SK-N-MC (cell line): ENCODE measurements around the gene TBC1D22B.
"Not testable (repeated sequence)": the region's sequence is repeated elsewhere in the genome, so short reads cannot be mapped to it uniquely, and the experiment has no call there.

Source experiments
- DNase-seq: peaks from one replicate; pipeline ENCODE4 v3.0.0-alpha.2; 2011; ENCODE audit warnings: low read depth, low spot score
- H3K27ac ChIP-seq: fragments of 200-600 bp; sonication (generic); 2 replicates; pipeline ENCODE4 v1.5.1; 2016; ENCODE audit warnings: mixed run types
- H3K36me3 ChIP-seq: fragments of 200-600 bp; sonication (generic); 2 replicates; pipeline ENCODE4 v1.6.1; 2017; ENCODE audit warnings: antibody characterized with exemption, low read length, mixed read lengths; ENCODE audit not compliant: insufficient read depth
- H3K4me3 ChIP-seq: fragments of 200-600 bp; sonication (generic); 2 replicates; pipeline ENCODE4 v1.5.1; 2016
- H3K9ac ChIP-seq: fragments of 200-600 bp; sonication (generic); 2 replicates; pipeline ENCODE4 v1.8.0; 2017; ENCODE audit warnings: mixed run types, mixed read lengths; ENCODE audit not compliant: insufficient read length
- H3K9me3 ChIP-seq: fragments of 200-600 bp; sonication (generic); 2 replicates; pipeline ENCODE4 v1.6.1; 2017; ENCODE audit warnings: low read depth, mild to moderate bottlenecking, antibody characterized with exemption, low read length, moderate library complexity, mixed read lengths
- EZH2 ChIP-seq: fragments of 200-600 bp; sonication (generic); IDR thresholded peaks from one replicate; pipeline ENCODE4 v1.6.1; 2017; ENCODE audit warnings: antibody characterized with exemption
- FOXP2 ChIP-seq: optimal IDR thresholded peaks from 2 replicates; pipeline ENCODE3; 2011; ENCODE audit warnings: mild to moderate bottlenecking, moderate library complexity; ENCODE audit not compliant: insufficient read depth; ENCODE audit errors: extremely low read length, control extremely low read depth
- POLR2AphosphoS5 ChIP-seq: IDR thresholded peaks from 2 replicates; pipeline ENCODE4 v1.6.1; 2012; ENCODE audit warnings: mild to moderate bottlenecking, low read depth, low read length, borderline replicate concordance

The TBC1D22B gene

DNA sequence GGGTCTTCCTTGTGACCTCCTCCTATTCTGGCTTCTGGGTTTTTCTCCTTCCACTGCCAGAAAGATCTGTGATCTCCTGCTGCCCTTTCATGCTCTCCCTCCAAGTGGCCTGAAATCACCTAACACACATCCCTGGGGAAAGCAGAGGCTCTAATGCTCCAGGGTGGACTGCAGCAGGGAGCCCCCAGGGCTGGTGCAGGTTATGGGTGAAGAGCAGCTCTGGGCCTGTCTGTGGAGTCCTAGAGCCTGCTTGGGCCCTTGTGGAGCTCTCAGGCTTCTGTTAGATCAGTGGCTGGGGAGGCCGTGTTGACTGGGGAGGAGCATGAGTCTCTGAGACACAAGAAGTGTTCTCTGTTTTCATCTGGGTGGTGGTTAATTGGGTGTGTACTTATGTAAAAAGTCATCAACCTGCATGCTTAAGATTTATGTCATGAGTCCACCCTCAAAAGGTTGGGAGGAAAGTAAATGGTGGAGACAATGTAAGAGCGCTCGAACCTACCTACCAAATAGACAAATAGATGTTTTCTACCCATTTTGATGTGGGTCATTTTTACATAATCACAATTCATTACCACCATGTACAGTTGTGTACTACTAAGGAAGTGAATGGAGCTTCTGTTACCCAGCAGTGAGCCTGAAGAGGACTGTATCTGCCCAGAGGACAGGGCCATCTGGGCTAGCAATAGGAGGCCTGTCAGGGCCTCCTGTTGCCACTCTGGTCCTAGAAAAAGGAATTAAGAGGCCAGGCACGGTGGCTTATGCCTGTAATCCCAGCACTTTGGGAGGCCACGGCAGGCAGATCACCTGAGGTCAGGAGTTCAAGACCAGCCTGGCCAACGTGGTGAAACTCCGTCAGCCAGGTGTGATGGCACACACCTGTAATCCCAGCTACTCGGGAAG is 64.2 kb downstream of the TBC1D22B start:
- no peak overlapping the region for H3K9ac ChIP-seq
- H3K4me3 ChIP-seq: no peak overlapping the region
- DNase-seq: no peak
- peaks cover 20% of the 10 kb centered on the region; the same call in 1 of the 2 replicates for H3K36me3 ChIP-seq
- no peak overlapping the region for H3K27ac ChIP-seq
- H3K9me3 ChIP-seq: no peaks in the 10 kb centered on the region
- TF ChIP-seq EZH2: no peak
- no peak for TF ChIP-seq FOXP2
- TF ChIP-seq POLR2AphosphoS5: no peak

DNA sequence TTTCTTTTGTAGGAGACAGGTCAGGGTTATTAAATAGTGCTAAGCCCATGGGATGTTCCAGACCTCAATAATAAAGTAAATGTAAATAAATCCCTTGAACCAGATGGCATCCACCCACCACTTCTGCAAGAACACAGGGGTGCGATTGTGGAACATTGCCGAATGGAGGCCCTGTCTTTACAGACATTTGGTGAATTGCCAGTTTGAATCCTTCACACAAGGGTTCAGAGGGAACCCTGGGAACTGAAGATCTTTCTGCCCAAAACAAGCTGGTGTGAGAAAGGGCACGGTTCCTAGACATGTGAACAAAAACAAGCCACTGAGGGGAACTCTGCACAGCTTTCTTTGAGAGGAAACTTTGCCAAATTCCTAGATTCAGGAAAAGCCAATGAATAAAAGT is 66.0 kb downstream of the TBC1D22B start:
- DNase-seq: no peak
- H3K27ac ChIP-seq: peak overlapping the region; percentile 22
- no peak overlapping the region for H3K9ac ChIP-seq
- peaks cover 5% of the 10 kb centered on the region; the same call in 1 of the 2 replicates for H3K36me3 ChIP-seq
- no peaks in the 10 kb centered on the region for H3K9me3 ChIP-seq
- no peak overlapping the region for H3K4me3 ChIP-seq
- TF ChIP-seq FOXP2 (no peak), POLR2AphosphoS5 (no peak), EZH2 (no peak)

DNA sequence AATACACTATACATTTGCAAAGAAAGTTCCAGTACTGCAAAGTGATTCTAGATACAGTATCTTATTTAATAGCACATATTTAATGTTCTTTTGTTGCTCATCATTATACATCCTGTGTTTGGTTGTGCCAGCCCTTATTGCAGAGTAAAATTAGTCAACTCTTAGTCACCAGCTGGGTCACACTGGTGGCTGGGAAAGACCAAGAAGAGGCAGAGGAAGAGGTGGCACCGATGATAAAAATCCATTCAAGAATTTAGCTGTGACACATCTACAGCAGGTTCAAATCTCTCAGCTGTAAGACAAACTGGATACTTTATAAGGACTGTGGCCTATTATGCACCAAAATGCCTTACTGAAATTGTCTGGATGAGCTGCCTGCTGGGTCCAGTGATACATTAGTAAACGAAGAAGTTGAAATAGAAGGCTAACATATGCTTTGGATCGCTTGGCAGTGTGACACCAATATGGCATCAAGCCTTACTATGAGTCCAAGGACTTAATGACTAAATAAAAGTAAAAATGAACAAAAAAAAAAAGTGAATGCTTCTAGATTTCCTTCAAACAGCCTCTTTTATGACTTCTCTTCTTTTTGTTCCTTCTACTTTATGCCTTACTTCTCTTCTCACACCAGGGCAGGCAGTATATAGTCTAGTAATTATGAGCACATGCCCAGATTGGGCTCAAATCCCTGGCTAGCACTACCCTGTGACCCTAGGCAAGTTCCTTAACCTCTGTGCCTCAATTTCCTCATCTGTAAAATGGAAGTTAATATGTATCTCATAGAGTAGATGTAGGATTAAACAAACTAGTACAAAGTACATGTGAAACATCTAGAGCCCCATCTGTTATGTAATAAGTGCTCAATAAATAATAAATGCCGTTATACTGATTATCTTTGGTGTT is 66.8 kb downstream of the TBC1D22B start:
- TF ChIP-seq POLR2AphosphoS5 (no peak), EZH2 (no peak), FOXP2 (no peak)
- no peak for DNase-seq
- Histone ChIP-seq H3K9ac (no peak overlapping the region), H3K27ac (peak overlapping the region; percentile 22), H3K4me3 (no peak overlapping the region), H3K9me3 (no peaks in the 10 kb centered on the region), H3K36me3 (peaks cover 5% of the 10 kb centered on the region; the same call in 1 of the 2 replicates)

DNA sequence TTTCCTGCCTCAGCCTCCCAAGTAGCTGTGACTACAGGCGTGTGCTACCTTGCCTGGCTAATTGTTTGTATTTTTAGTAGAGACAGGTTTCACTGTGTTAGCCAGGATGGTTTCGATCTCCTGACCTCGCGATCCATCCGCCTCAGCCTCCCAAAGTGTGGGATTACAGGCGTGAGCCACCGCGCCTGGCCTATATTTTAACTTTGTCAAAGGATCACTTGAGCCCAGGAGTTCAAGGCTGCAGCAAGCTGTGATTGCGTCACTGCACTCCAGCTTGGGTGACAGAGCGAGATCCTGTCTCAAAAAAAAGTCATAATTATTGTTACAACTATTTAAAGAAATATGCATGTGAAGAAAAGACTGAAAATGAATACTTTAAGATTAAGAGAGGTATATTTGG is 72.8 kb downstream of the TBC1D22B start:
- H3K9me3 ChIP-seq, H3K9ac ChIP-seq, DNase-seq, H3K36me3 ChIP-seq, H3K27ac ChIP-seq, H3K4me3 ChIP-seq: not testable (repeated sequence)

DNA sequence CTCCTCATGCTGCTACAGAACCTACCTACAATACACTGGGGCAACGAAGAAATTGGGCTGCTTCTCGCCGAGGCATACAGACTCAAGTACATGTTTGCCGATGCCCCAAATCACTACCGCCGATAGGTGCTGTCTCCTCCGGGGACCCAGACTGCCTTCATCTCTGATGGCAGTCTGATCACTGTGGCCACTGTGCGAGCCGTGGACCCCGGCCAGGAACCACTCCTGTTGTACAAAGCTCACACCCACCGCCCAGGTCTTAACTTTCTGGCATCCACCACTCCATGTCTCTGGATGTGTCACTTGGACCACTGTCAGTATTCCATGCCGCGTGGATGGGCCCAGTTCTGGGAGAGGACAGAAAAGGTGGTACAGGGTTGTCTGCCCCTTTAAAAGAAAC is 73.5 kb downstream of the TBC1D22B start:
- DNase-seq: no peak
- Histone ChIP-seq H3K9me3 (no peaks in the 10 kb centered on the region), H3K27ac (no peak overlapping the region), H3K4me3 (no peak overlapping the region), H3K9ac (no peak overlapping the region), H3K36me3 (peaks cover 7% of the 10 kb centered on the region; the same call in 1 of the 2 replicates)
- TF ChIP-seq EZH2: no peak
- TF ChIP-seq POLR2AphosphoS5: no peak
- no peak for TF ChIP-seq FOXP2

DNA sequence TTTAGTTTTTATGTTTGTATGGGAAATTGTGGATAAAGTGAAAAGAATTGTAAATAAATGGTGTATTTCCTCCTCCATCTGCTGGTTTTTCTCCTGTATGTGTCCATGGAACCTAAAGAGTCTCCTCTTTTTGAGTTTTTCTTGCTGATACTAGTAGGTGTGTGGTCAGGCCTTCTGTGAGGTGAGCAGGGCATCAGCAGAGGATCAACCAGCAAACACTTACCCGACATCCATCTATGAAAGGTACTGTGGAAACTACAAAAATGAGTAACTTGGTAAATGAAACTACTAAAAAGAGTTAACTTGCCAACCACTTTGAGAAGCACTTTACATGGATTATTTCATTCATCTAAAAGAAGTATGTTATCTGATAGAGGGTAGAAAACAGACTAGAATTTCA is 75.3 kb downstream of the TBC1D22B start:
- Histone ChIP-seq H3K9ac (no peak overlapping the region), H3K4me3 (no peak overlapping the region), H3K27ac (no peak overlapping the region), H3K36me3 (peaks cover 7% of the 10 kb centered on the region; the same call in 1 of the 2 replicates), H3K9me3 (no peaks in the 10 kb centered on the region)
- no peak for DNase-seq
- no peak for TF ChIP-seq POLR2AphosphoS5
- TF ChIP-seq EZH2: no peak
- TF ChIP-seq FOXP2: no peak

DNA sequence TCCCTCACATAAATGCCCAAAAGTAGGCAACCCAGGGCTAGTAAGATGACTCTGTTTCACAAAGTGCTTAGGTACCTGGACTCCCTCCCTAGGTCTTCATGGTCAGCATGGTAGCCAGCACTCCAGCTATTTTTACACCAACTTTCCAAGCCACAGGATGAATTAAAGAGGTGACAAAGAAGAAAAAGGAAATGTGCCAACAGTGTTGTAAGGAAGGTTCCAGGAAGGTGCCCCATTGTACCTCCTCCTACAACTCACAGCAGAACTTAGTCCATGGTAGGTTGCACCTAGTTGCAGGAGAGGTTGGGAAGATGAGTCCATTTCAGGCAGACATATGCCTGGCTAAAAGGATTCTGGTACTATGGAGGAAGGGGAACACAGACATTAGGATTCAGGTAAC is 76.5 kb downstream of the TBC1D22B start:
- no peak overlapping the region for H3K27ac ChIP-seq
- H3K9me3 ChIP-seq: no peaks in the 10 kb centered on the region
- no peak for DNase-seq
- H3K36me3 ChIP-seq: peaks cover 7% of the 10 kb centered on the region; the same call in 1 of the 2 replicates
- no peak overlapping the region for H3K9ac ChIP-seq
- H3K4me3 ChIP-seq: no peak overlapping the region
- no peak for TF ChIP-seq FOXP2
- TF ChIP-seq EZH2: no peak
- TF ChIP-seq POLR2AphosphoS5: no peak

DNA sequence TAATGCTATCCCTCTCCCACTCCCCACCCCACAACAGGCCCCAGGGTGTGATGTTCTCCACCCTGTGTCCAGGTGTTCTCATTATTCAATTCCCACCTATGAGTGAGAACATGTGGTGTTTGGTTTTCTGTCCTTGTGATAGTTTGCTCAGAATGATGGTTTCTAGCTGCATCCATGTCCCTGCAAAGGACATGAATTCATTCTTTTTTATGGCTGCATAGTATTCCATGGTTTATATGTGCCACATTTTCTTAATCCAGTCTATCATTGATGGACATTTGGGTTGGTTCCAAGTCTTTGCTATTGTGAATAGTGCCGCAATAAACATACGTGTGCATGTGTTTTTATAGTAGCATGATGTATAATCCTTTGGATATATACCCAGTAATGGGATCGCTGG is 80.7 kb downstream of the TBC1D22B start:
- not testable (repeated sequence) for H3K36me3 ChIP-seq, DNase-seq, H3K4me3 ChIP-seq, H3K9ac ChIP-seq, H3K9me3 ChIP-seq, H3K27ac ChIP-seq
